Naive B cell (primary cell): ENCODE results near the gene MBP. TPM values are rescaled to one million over a fixed set of nuclear protein-coding genes. Genes with fewer than 3 reads are reported as not detected.
A peak's percentile ranks its signal among the peaks of the same experiment; 100 is the strongest.

Source experiments
- ATAC-seq, 2 donors: fragments of 150-1000 bp; cut with Tn5 transposase; 2 replicates each; pipeline ENCODE4 v1.10.0; 2021; ENCODE audit warnings: low read depth in 2 of 2, mild to moderate bottlenecking in 2 of 2, moderate library complexity in 2 of 2
- DNase-seq: peaks from one replicate; pipeline ENCODE4 v3.0.0; 2022
- H3K27ac Mint-ChIP-seq, 6 donors: one replicate each; pipeline ENCODE4 v1.8.0; 2020 to 2022; ENCODE audit warnings: mild to moderate bottlenecking in 6 of 6, mixed read lengths in 6 of 6, moderate library complexity in 5 of 6, inconsistent platforms in 2 of 6
- H3K27me3 Mint-ChIP-seq, 3 donors: one replicate each; pipeline ENCODE4 v1.8.0; 2021 to 2022; ENCODE audit warnings: mixed read lengths in 3 of 3, mild to moderate bottlenecking in 1 of 3
- H3K36me3 Mint-ChIP-seq, 2 donors: one replicate each; pipeline ENCODE4 v1.8.0; 2020 to 2022; ENCODE audit warnings: mixed read lengths in 2 of 2, inconsistent platforms in 1 of 2, mild to moderate bottlenecking in 1 of 2
- H3K4me1 Mint-ChIP-seq, 3 donors: one replicate each; pipeline ENCODE4 v1.8.0; 2020 to 2022; ENCODE audit warnings: mixed read lengths in 3 of 3, inconsistent platforms in 1 of 3, mild to moderate bottlenecking in 1 of 3, moderate library complexity in 1 of 3
- H3K4me3 Mint-ChIP-seq, 8 donors: one replicate each; pipeline ENCODE4 v1.8.0; 2020 to 2022; ENCODE audit warnings: mild to moderate bottlenecking in 8 of 8, mixed read lengths in 8 of 8, moderate library complexity in 8 of 8, inconsistent platforms in 2 of 8
- H3K9me3 Mint-ChIP-seq, 7 donors: one replicate each; pipeline ENCODE4 v1.8.0; 2020 to 2022; ENCODE audit warnings: mixed read lengths in 7 of 7, mild to moderate bottlenecking in 5 of 7, inconsistent platforms in 2 of 7, moderate library complexity in 1 of 7
- polyA plus RNA-seq, 6 donors: library from polyadenylated mRNA; unstranded; fragments of 300-500 nt; fragmentation: Illumina TruSeq; gene quantifications; one replicate each; pipeline ENCODE4 v1.2.3, GENCODE V29; 2021; ENCODE audit warnings: low read depth in 6 of 6

The MBP gene
- polyA plus RNA-seq, 6 donors from 2014 or later = 35.4 to 69.2 (median 66.6) TPM

- Mint-ChIP-seq H3K36me3 (peaks cover 2 to 7% of the 10 kb centered on the region in 2 donors), H3K27ac (peak overlapping the region; percentile 87 to 99 (median 98)), H3K9me3 (no peaks in the 10 kb centered on the region), H3K27me3 (no peaks in the 10 kb centered on the region), H3K4me1 (peaks cover 54 to 66% (median 63%) of the 10 kb centered on the region in 3 donors), H3K4me3 (peak overlapping the region; percentile 69 to 93 (median 82))
- DNase-seq (peak; percentile 71), ATAC-seq (peak; percentile 56 to 61)
Measured at GRCh38 chr18:77052983-77053309, 79.6 kb downstream of the MBP start.

- H3K27me3 Mint-ChIP-seq = no peaks in the 10 kb centered on the region
- peak overlapping the region; percentile 69 to 93 (median 82) for H3K4me3 Mint-ChIP-seq
- H3K9me3 Mint-ChIP-seq = no peaks in the 10 kb centered on the region
- peaks cover 5 to 8% of the 10 kb centered on the region in 2 donors for H3K36me3 Mint-ChIP-seq
- DNase-seq (no peak), ATAC-seq (no peak)
- H3K4me1 Mint-ChIP-seq = peaks cover 56 to 67% (median 64%) of the 10 kb centered on the region in 3 donors
- H3K27ac Mint-ChIP-seq = peak overlapping the region; percentile 87 to 99 (median 98)
Measured at GRCh38 chr18:77052297-77052982, 80.1 kb downstream of the MBP start.

DNA sequence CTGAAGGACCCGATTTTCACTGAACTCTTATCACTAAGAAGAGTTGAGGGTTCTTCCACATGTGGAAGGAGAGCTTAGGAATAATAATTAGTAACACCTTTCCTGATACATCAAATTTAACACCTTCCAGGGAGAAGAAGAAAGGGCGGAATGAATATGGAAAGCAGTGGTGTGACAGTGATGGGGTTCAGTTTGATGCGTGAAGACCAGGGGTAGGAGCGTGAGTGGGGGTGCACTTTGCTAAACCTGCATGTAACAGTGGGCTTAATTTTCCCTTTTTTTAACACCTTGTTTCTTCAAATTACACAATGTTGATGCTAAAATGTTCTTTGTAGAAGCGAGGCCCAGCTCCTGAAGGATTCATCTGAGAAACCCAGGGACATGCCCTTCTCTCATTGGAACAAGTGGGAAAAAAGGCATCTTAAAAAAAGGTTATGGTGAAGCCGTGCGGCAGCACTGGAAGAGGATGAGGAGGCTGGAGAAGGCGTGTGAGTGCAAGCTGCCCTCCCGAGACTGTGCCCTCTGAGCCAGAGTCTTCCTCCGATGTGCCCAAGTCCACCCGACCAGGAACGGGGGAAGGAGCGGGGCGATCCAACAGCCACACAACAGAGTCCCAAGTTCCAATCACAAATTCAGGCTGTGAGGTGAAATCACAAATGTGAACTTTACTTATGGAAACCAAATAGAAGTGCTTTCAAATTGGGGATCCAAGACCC is 80.8 kb downstream of the MBP start:
- Mint-ChIP-seq H3K36me3 (peaks cover 5 to 14% of the 10 kb centered on the region in 2 donors), H3K4me3 (peak overlapping the region in 4 of 8 donors; percentile 21 to 77 (median 42)), H3K27me3 (no peaks in the 10 kb centered on the region), H3K9me3 (no peaks in the 10 kb centered on the region), H3K27ac (peak overlapping the region; percentile 6 to 99 (median 92)), H3K4me1 (peaks cover 49 to 66% (median 64%) of the 10 kb centered on the region in 3 donors)
- ATAC-seq = no peak
- DNase-seq = no peak

GRCh38 chr18:77049938-77050337 is 82.6 kb downstream of the MBP start:
- no peaks in the 10 kb centered on the region for H3K9me3 Mint-ChIP-seq
- H3K4me3 Mint-ChIP-seq = no peak overlapping the region
- DNase-seq = no peak
- H3K27ac Mint-ChIP-seq = peak overlapping the region in 1 of 6 donors; percentile 93
- no peaks in the 10 kb centered on the region for H3K27me3 Mint-ChIP-seq
- H3K4me1 Mint-ChIP-seq = peaks cover 41 to 62% (median 62%) of the 10 kb centered on the region in 3 donors
- peaks cover 5 to 14% of the 10 kb centered on the region in 2 donors for H3K36me3 Mint-ChIP-seq
- ATAC-seq = no peak

- no peaks in the 10 kb centered on the region for H3K27me3 Mint-ChIP-seq
- H3K4me3 Mint-ChIP-seq = no peak overlapping the region
- DNase-seq = no peak
- H3K36me3 Mint-ChIP-seq = peaks cover 15 to 22% of the 10 kb centered on the region in 2 donors
- H3K9me3 Mint-ChIP-seq = no peaks in the 10 kb centered on the region
- peak overlapping the region in 4 of 6 donors; percentile 39 to 87 (median 61) for H3K27ac Mint-ChIP-seq
- peaks cover 34 to 55% (median 42%) of the 10 kb centered on the region in 3 donors for H3K4me1 Mint-ChIP-seq
- no peak for ATAC-seq
Measured at GRCh38 chr18:77047803-77048419, 84.7 kb downstream of the MBP start.

- Mint-ChIP-seq H3K27ac (peak overlapping the region in 3 of 6 donors; percentile 3 to 89 (median 39)), H3K36me3 (peaks cover 22 to 23% of the 10 kb centered on the region in 2 donors), H3K4me1 (peaks cover 30 to 50% (median 36%) of the 10 kb centered on the region in 3 donors), H3K4me3 (no peak overlapping the region), H3K27me3 (no peaks in the 10 kb centered on the region), H3K9me3 (peaks cover 0 to under 1% (median 0%) of the 10 kb centered on the region in 7 donors)
- DNase-seq (no peak), ATAC-seq (no peak)
Measured at GRCh38 chr18:77046994-77047393, 85.6 kb downstream of the MBP start.

DNA sequence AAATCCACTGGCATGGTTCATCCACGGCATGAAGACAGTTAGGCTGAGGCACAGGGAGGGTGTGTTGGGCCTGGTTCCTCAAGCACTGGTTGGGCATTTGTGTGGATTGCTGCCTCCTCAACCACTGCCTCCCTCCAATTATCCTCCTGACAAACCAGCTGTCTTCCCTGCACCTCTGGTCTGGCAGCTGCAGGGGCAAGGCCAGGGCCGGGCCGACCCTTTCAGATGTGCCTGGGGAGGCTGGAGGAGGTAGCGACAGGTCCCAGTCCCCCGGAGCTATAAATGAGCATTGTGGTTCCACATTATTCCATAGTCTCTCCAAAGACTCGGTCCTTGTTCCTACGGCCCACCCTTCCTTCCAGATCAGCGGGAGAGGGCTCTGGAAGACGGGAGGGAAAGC is 86.2 kb downstream of the MBP start:
- Mint-ChIP-seq H3K4me3 (no peak overlapping the region), H3K27me3 (no peaks in the 10 kb centered on the region), H3K27ac (peak overlapping the region in 5 of 6 donors; percentile 12 to 86 (median 80)), H3K9me3 (peaks cover 0 to 6% (median 0%) of the 10 kb centered on the region in 7 donors), H3K36me3 (peaks cover 18 to 23% of the 10 kb centered on the region in 2 donors), H3K4me1 (peaks cover 26 to 44% (median 32%) of the 10 kb centered on the region in 3 donors)
- ATAC-seq (no peak), DNase-seq (no peak)

DNA sequence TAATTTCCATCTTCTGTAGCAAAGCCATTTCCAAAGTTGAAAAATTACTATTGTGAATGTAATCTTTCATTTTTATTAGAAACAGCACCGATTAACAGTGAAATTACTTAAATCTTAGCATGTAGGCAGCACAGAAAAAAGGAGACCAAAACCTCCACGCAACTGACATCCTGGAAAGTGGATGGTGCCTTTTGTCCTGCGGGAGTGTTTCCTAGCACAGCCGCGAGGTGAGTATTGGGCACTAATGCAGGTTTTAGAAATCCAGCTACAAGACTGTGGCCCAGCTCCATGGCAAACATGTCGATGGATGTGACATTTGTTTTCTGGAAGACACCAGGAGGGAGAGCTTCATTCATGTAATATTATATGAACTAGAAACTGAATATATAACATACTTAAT is 86.9 kb downstream of the MBP start:
- peaks cover 25 to 42% (median 29%) of the 10 kb centered on the region in 3 donors for H3K4me1 Mint-ChIP-seq
- no peak overlapping the region for H3K4me3 Mint-ChIP-seq
- ATAC-seq (no peak), DNase-seq (no peak)
- no peaks in the 10 kb centered on the region for H3K27me3 Mint-ChIP-seq
- H3K36me3 Mint-ChIP-seq = peaks cover 15 to 23% of the 10 kb centered on the region in 2 donors
- peak overlapping the region in 2 of 6 donors; percentile 49 to 62 for H3K27ac Mint-ChIP-seq
- peaks cover 0 to 8% (median 0%) of the 10 kb centered on the region in 7 donors for H3K9me3 Mint-ChIP-seq

GRCh38 chr18:77044866-77045664 is 87.5 kb downstream of the MBP start:
- peaks cover 15 to 23% of the 10 kb centered on the region in 2 donors for H3K36me3 Mint-ChIP-seq

DNA sequence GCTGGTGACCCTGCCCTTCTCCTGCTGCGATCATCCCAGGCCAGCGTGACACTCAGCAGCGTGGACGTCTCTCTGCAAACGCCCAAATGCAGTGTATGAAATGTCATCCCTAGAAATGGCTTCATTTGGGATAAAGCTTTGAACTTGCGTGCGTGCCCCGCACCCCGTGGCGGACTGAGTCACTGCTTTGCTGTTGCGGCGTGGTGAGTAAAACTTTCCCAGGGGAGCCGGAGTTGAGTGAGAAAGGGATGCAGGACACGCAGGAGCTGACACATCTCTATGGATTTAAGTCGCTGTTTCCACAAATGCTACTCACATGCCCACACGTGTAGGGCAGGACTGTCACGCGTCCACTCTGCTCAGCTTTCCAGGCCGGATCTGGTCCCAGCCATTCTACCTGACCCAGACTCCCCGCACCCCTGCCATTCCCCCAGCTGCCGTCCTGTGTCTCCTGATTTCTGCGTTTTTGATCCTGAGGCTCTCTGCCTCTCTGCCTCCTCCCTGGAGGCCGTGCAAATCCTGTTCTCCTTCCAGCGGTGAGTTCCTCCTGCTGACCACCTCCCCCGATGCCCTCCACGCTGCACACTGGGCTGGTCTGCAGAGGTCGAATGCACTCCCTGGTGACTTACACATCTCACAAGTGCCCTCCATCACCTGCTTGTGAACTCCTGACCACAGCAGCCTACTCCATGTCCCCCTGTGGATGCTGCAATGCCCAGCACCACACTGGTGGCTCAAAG is 88.9 kb downstream of the MBP start:
- H3K4me3 Mint-ChIP-seq = no peak overlapping the region
- H3K4me1 Mint-ChIP-seq = peaks cover 37 to 56% (median 46%) of the 10 kb centered on the region in 3 donors
- no peaks in the 10 kb centered on the region for H3K27me3 Mint-ChIP-seq
- peaks cover 15 to 23% of the 10 kb centered on the region in 2 donors for H3K36me3 Mint-ChIP-seq
- no peak for DNase-seq
- H3K27ac Mint-ChIP-seq = peak overlapping the region in 4 of 6 donors; percentile 18 to 84 (median 48)
- H3K9me3 Mint-ChIP-seq = peaks cover 0 to 9% (median 0%) of the 10 kb centered on the region in 7 donors
- ATAC-seq = no peak

More at GRCh38 chr18:77044866-77045664, 87.5 kb downstream of the MBP start:
- DNase-seq (no peak), ATAC-seq (peak in 1 of 2 donors; percentile 74)
- peaks cover 0 to 9% (median 0%) of the 10 kb centered on the region in 7 donors for H3K9me3 Mint-ChIP-seq
- H3K4me1 Mint-ChIP-seq = peaks cover 26 to 44% (median 33%) of the 10 kb centered on the region in 3 donors
- no peaks in the 10 kb centered on the region for H3K27me3 Mint-ChIP-seq
- H3K4me3 Mint-ChIP-seq = no peak overlapping the region
- peak overlapping the region in 2 of 6 donors; percentile 18 to 49 for H3K27ac Mint-ChIP-seq

- Mint-ChIP-seq H3K9me3 (peaks cover 0 to 9% (median 0%) of the 10 kb centered on the region in 7 donors), H3K4me3 (no peak overlapping the region), H3K27ac (peak overlapping the region in 1 of 6 donors; percentile 21), H3K4me1 (peaks cover 32 to 51% (median 39%) of the 10 kb centered on the region in 3 donors), H3K36me3 (peaks cover 15 to 18% of the 10 kb centered on the region in 2 donors), H3K27me3 (no peaks in the 10 kb centered on the region)
- ATAC-seq (no peak), DNase-seq (no peak)
Measured at GRCh38 chr18:77042583-77042982, 90.0 kb downstream of the MBP start.
